Upper lobe of right lung (tissue), 1 donor: Measurements from ENCODE around the gene EXO1. TPM values are rescaled to one million over a fixed set of nuclear protein-coding genes. Genes with fewer than 3 reads are reported as not detected.
"Not testable (repeated sequence)": the region's sequence is repeated elsewhere in the genome, so short reads cannot be mapped to it uniquely, and the experiment has no call there.

ENCODE experiments used
- ATAC-seq: fragments of 200-7000 bp; cut with Tn5 transposase; one replicate; pipeline ENCODE4 v1.9.1; 2020; ENCODE audit warnings: mild to moderate bottlenecking, moderate library complexity
- DNase-seq: peaks from one replicate; pipeline ENCODE4 v3.0.0-alpha.2; 2020
- H3K27ac ChIP-seq: fragments of 200-600 bp; one replicate; pipeline ENCODE4 v1.8.0; 2022
- H3K27me3 ChIP-seq: fragments of 200-600 bp; one replicate; pipeline ENCODE4 v1.8.0; 2022; ENCODE audit warnings: mild to moderate bottlenecking
- H3K36me3 ChIP-seq: fragments of 200-600 bp; one replicate; pipeline ENCODE4 v1.8.0; 2022
- H3K4me1 ChIP-seq: fragments of 200-600 bp; one replicate; pipeline ENCODE4 v1.8.0; 2022
- H3K4me3 ChIP-seq: fragments of 200-600 bp; one replicate; pipeline ENCODE4 v1.8.0; 2022; ENCODE audit warnings: mild to moderate bottlenecking
- H3K9me3 ChIP-seq: fragments of 200-600 bp; one replicate; pipeline ENCODE4 v1.8.0; 2022
- intact Hi-C: fragments of 100-400 bp; cut with DNase I; formaldehyde crosslinking; loops from one replicate; pipeline ENCODE4 v1.11.0; 2022
- long read RNA-seq: library from polyadenylated mRNA; unstranded; transcript quantifications from one replicate; pipeline ENCODE4 v2.0.0, GENCODE V29; 2021
- total RNA-seq: library from RNA; stranded (reverse); fragmentation: NEBNext Ultra II Directional; extraction: Animal tissue kit (Norgen Biotek cat#: 25700); gene quantifications from one replicate; pipeline ENCODE4 v1.2.1, GENCODE V29; 2021
- TF ChIP-seq, protein P1 (sequence below): fragments of 200-600 bp; IDR thresholded peaks from one replicate; pipeline ENCODE4 v1.8.0; 2022; ENCODE audit warnings: antibody characterized with exemption
- donor health status: DM: no; HTN: yes; CAD: no; lungs with severe emphysema.

EXO1 gene
- total RNA-seq, result 0.32 TPM
- long read RNA-seq, result 0 reads

- Histone ChIP-seq H3K4me1 (peaks cover 8% of the 10 kb centered on the region), H3K27me3 (no peaks in the 10 kb centered on the region), H3K36me3 (no peaks in the 10 kb centered on the region), H3K9me3 (no peaks in the 10 kb centered on the region), H3K27ac (peak within 1 kb of the TSS; percentile 96), H3K4me3 (peak within 1 kb of the TSS; percentile 89)
- DNase-seq, result peak; percentile 93
- TF ChIP-seq, protein P1, sequence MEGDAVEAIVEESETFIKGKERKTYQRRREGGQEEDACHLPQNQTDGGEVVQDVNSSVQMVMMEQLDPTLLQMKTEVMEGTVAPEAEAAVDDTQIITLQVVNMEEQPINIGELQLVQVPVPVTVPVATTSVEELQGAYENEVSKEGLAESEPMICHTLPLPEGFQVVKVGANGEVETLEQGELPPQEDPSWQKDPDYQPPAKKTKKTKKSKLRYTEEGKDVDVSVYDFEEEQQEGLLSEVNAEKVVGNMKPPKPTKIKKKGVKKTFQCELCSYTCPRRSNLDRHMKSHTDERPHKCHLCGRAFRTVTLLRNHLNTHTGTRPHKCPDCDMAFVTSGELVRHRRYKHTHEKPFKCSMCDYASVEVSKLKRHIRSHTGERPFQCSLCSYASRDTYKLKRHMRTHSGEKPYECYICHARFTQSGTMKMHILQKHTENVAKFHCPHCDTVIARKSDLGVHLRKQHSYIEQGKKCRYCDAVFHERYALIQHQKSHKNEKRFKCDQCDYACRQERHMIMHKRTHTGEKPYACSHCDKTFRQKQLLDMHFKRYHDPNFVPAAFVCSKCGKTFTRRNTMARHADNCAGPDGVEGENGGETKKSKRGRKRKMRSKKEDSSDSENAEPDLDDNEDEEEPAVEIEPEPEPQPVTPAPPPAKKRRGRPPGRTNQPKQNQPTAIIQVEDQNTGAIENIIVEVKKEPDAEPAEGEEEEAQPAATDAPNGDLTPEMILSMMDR, result peak; percentile 29
- peak; percentile 99 for ATAC-seq
- intact Hi-C loops, result no loop called here
Measured at GRCh38 chr1:241847796-241848685, at the start of gene EXO1. EXO1 (plus strand) TSS chr1:241848204; CDS start chr1:241850426, 2,222 bp downstream.

- Histone ChIP-seq H3K27me3 (no peaks in the 10 kb centered on the region), H3K9me3 (no peaks in the 10 kb centered on the region), H3K27ac (no peak overlapping the region), H3K4me3 (no peak overlapping the region), H3K4me1 (no peaks in the 10 kb centered on the region), H3K36me3 (no peaks in the 10 kb centered on the region)
- intact Hi-C loops, result no loop called here
- DNase-seq, result no peak
- ATAC-seq, result no peak
- TF ChIP-seq, protein P1, result no peak
Measured at GRCh38 chr1:241799416-241799815, 48.6 kb upstream of the EXO1 start.

GRCh38 chr1:241800640-241801039 lies 47.4 kb upstream of the EXO1 start:
- no peak for DNase-seq
- Histone ChIP-seq H3K4me1 (no peaks in the 10 kb centered on the region), H3K4me3 (no peak overlapping the region), H3K27me3 (no peaks in the 10 kb centered on the region), H3K27ac (no peak overlapping the region), H3K36me3 (no peaks in the 10 kb centered on the region), H3K9me3 (no peaks in the 10 kb centered on the region)
- TF ChIP-seq, protein P1, result no peak
- intact Hi-C loops, result no loop called here
- ATAC-seq, result no peak

GRCh38 chr1:241802863-241803262 lies 45.1 kb upstream of the EXO1 start:
- DNase-seq (no peak), ATAC-seq (no peak)
- TF ChIP-seq, protein P1, result no peak
- Histone ChIP-seq H3K36me3 (no peaks in the 10 kb centered on the region), H3K27me3 (no peaks in the 10 kb centered on the region), H3K4me1 (no peaks in the 10 kb centered on the region), H3K4me3 (no peak overlapping the region), H3K9me3 (no peaks in the 10 kb centered on the region), H3K27ac (no peak overlapping the region)
- intact Hi-C loops, result no loop called here

GRCh38 chr1:241804706-241805105 lies 43.3 kb upstream of the EXO1 start:
- H3K4me3 ChIP-seq, DNase-seq, intact Hi-C loops, ATAC-seq, H3K27ac ChIP-seq, H3K36me3 ChIP-seq, H3K9me3 ChIP-seq, H3K27me3 ChIP-seq, H3K4me1 ChIP-seq: not testable (repeated sequence)

- Histone ChIP-seq H3K27ac (no peak overlapping the region), H3K27me3 (no peaks in the 10 kb centered on the region), H3K4me1 (no peaks in the 10 kb centered on the region), H3K36me3 (no peaks in the 10 kb centered on the region), H3K4me3 (no peak overlapping the region), H3K9me3 (no peaks in the 10 kb centered on the region)
- no peak for ATAC-seq
- intact Hi-C loops, result no loop called here
- DNase-seq, result no peak
- TF ChIP-seq, protein P1, result no peak
Measured at GRCh38 chr1:241808265-241808664, 39.7 kb upstream of the EXO1 start.
